ENCODE data around the gene GRIN2B. TPM values are rescaled to one million over a fixed set of nuclear protein-coding genes. Genes with fewer than 3 reads are reported as not detected.
A peak's percentile ranks its signal among the peaks of the same experiment; 100 is the strongest.

The GRIN2B gene
- total RNA-seq, 1 donor from 2014 or later: 0.03 TPM

DNA sequence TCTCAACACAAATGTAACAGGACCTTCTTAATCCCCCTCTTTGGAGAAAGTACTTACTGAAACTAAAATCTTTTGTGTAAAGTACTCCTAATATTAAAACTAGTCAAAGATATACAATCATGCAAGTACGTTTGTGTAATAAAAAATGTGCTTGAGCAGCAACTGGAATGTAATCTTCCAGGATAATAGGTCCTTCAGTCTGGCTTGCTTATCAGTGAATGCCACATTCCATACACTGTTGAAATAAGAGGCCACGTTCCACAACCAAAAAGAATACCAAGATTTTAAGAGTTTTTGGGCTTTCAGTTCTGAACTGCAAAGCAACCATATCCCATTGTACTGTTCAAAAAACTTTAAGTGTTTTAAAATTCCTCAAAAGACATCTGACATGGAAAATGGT lies 26.2 kb upstream of the GRIN2B start:
- intact Hi-C loops (cut with micrococcal nuclease): no loop called here
- no peak overlapping the region for H3K27ac ChIP-seq (replicated peaks)
- H3K27me3 ChIP-seq (ENCODE audit: low read depth): peaks cover 9% of the 10 kb centered on the region
- no peaks in the 10 kb centered on the region for H3K4me1 ChIP-seq
- H3K4me3 ChIP-seq: no peak overlapping the region
- no peak for DNase-seq
- TF ChIP-seq, protein P1, sequence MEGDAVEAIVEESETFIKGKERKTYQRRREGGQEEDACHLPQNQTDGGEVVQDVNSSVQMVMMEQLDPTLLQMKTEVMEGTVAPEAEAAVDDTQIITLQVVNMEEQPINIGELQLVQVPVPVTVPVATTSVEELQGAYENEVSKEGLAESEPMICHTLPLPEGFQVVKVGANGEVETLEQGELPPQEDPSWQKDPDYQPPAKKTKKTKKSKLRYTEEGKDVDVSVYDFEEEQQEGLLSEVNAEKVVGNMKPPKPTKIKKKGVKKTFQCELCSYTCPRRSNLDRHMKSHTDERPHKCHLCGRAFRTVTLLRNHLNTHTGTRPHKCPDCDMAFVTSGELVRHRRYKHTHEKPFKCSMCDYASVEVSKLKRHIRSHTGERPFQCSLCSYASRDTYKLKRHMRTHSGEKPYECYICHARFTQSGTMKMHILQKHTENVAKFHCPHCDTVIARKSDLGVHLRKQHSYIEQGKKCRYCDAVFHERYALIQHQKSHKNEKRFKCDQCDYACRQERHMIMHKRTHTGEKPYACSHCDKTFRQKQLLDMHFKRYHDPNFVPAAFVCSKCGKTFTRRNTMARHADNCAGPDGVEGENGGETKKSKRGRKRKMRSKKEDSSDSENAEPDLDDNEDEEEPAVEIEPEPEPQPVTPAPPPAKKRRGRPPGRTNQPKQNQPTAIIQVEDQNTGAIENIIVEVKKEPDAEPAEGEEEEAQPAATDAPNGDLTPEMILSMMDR (IDR thresholded peaks at IDR 0.05; ENCODE audit: borderline replicate concordance): no peak
- no peaks in the 10 kb centered on the region for H3K36me3 ChIP-seq
- H3K9me3 ChIP-seq (replicated peaks): peaks cover 26% of the 10 kb centered on the region

DNA sequence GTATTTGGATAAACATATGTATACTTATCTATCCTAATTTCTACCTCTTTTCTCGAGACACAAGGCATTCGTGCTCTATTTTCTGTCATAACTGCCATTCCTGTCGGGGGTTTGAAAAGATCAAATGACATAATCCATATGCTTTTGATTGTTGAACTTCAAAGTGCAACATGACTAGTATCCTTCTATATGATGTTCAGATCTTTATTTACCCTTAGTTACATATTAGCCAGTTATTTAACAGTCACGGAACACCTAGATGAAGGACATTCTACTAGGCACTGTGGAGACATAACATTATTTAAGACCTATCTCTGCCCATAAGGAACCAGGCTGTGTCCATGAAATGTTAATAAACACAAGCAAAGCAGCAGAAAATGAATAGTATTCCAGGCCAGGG lies 11.2 kb upstream of the GRIN2B start:
- peaks cover 18% of the 10 kb centered on the region for H3K27me3 ChIP-seq (ENCODE audit: low read depth)
- H3K4me1 ChIP-seq: no peaks in the 10 kb centered on the region
- H3K36me3 ChIP-seq: no peaks in the 10 kb centered on the region
- intact Hi-C loops (cut with micrococcal nuclease): no loop called here
- no peaks in the 10 kb centered on the region for H3K9me3 ChIP-seq (replicated peaks)
- no peak for DNase-seq
- H3K4me3 ChIP-seq: no peak overlapping the region
- TF ChIP-seq, protein P1 (IDR thresholded peaks at IDR 0.05; ENCODE audit: borderline replicate concordance): no peak
- no peak overlapping the region for H3K27ac ChIP-seq (replicated peaks)

DNA sequence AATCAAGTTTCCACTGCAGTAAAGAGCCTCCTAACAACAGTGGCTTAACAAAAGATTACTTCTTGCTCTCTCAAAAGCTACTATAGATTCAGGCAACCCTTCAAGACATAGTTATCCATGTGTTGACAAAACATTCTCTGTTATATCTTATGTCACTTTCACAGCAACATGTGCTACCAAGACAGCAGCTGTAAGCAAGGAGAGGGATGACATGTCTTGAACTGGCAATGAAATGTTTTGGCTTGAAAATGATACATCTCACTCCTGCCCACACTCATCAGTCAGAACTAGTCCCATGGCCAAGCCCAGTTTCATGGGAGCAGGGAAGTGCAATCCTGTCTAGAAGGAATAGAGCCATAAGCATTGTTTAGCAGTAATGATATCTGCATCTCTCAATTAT lies 10.7 kb upstream of the GRIN2B start:
- H3K9me3 ChIP-seq (replicated peaks): no peaks in the 10 kb centered on the region
- no peaks in the 10 kb centered on the region for H3K36me3 ChIP-seq
- no peak overlapping the region for H3K4me3 ChIP-seq
- intact Hi-C loops (cut with micrococcal nuclease): no loop called here
- TF ChIP-seq, protein P1 (IDR thresholded peaks at IDR 0.05; ENCODE audit: borderline replicate concordance): no peak
- no peak overlapping the region for H3K27ac ChIP-seq (replicated peaks)
- H3K27me3 ChIP-seq (ENCODE audit: low read depth): peaks cover 19% of the 10 kb centered on the region
- no peaks in the 10 kb centered on the region for H3K4me1 ChIP-seq
- no peak for DNase-seq

DNA sequence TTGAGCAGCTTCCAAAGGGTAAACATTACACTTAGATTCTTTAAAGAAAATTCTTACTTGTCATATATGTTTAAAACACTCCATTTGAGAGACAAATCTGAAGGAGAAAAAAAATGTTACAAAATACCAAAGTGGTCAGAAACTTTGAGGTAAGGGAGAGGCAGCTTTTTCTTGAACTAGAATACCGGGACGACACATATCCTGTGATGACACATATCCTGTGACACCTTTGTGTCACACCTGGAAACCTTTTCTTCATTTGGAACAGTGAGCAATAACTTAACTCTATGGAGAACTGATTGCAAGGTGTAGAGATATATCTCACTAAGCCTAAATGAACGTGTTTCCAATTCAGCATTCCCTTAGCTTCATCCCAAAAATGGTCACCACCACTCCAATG lies 4.6 kb upstream of the GRIN2B start:
- DNase-seq: no peak
- no peak overlapping the region for H3K27ac ChIP-seq (replicated peaks)
- H3K27me3 ChIP-seq (ENCODE audit: low read depth): peaks cover 74% of the 10 kb centered on the region
- peaks cover 8% of the 10 kb centered on the region for H3K4me1 ChIP-seq
- no peaks in the 10 kb centered on the region for H3K9me3 ChIP-seq (replicated peaks)
- no peak overlapping the region for H3K4me3 ChIP-seq
- H3K36me3 ChIP-seq: no peaks in the 10 kb centered on the region
- TF ChIP-seq, protein P1 (IDR thresholded peaks at IDR 0.05; ENCODE audit: borderline replicate concordance): no peak
- intact Hi-C loops (cut with micrococcal nuclease): no loop called here

DNA sequence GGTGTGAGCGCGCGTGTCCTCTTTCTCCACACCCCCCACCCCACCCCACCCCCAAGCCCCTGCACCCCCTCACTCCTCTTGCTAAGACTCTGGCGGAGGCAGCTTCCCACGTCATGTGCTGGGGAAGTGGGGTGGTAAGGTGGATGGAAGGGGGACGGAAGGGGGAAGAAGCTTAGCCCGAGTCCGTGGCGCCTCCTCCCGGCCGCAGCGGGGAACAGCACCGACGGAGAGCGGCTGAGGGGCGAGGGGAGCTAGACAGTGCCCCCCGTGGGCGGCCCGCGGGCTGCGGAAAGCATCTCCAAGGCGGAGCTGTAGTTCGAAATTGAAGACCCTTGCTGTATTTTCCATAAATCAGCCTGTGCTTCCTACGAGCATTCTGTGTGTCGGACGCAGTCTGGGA lies 588 bp upstream of the GRIN2B start:
- intact Hi-C loops (cut with micrococcal nuclease): no loop called here
- H3K36me3 ChIP-seq: no peaks in the 10 kb centered on the region
- peaks cover 99% of the 10 kb centered on the region for H3K27me3 ChIP-seq (ENCODE audit: low read depth)
- no peak overlapping the region for H3K27ac ChIP-seq (replicated peaks)
- H3K9me3 ChIP-seq (replicated peaks): no peaks in the 10 kb centered on the region
- TF ChIP-seq, protein P1 (IDR thresholded peaks at IDR 0.05; ENCODE audit: borderline replicate concordance): peak; percentile 33
- H3K4me3 ChIP-seq: peak overlapping the region; percentile 58
- DNase-seq: no peak
- peaks cover 18% of the 10 kb centered on the region for H3K4me1 ChIP-seq
